Left lung (tissue), 14 donors: ENCODE measurements around the gene CDK12. TPM values are rescaled to one million over a fixed set of nuclear protein-coding genes. Genes with fewer than 3 reads are reported as not detected.
"Not testable (repeated sequence)": the region's sequence is repeated elsewhere in the genome, so short reads cannot be mapped to it uniquely, and the experiment has no call there.

Source experiments
- ATAC-seq: fragments of 200-7000 bp; cut with Tn5 transposase; one replicate; pipeline ENCODE4 v1.9.1; 2020; ENCODE audit warnings: moderate library complexity
- DNase-seq, 4 donors: peaks; one replicate each; pipeline ENCODE4 v3.0.0-alpha.2; 2013 to 2020
- H3K27ac ChIP-seq, 2 donors: fragments of 200-600 bp; sonication (generic) in 1 of 2; one replicate each; pipeline versions ENCODE4 v1.5.0 to v1.8.0; 2020 to 2021
- H3K27me3 ChIP-seq, 2 donors: fragments of 200-600 bp; sonication (generic) in 1 of 2; one replicate each; pipeline versions ENCODE4 v1.5.0 to v1.8.0; 2020 to 2021
- H3K36me3 ChIP-seq, 2 donors: fragments of 200-600 bp; sonication (generic) in 1 of 2; one replicate each; pipeline versions ENCODE4 v1.5.0 to v1.8.0; 2020 to 2021
- H3K4me1 ChIP-seq, 2 donors: fragments of 200-600 bp; one replicate each; pipeline ENCODE4 v1.8.0; 2021
- H3K4me3 ChIP-seq, 2 donors: fragments of 200-600 bp; sonication (generic) in 1 of 2; one replicate each; pipeline versions ENCODE4 v1.5.0 to v1.8.0; 2020 to 2021; ENCODE audit warnings: mild to moderate bottlenecking in 1 of 2
- H3K9me3 ChIP-seq, 2 donors: fragments of 200-600 bp; sonication (generic) in 1 of 2; one replicate each; pipeline versions ENCODE4 v1.5.0 to v1.8.0; 2020 to 2021
- intact Hi-C, 2 donors: fragments of 100-400 bp; cut with DNase I; formaldehyde crosslinking; loops; one replicate each; pipeline versions ENCODE4 v1.11.2 to v1.14.2; 2022
- long read RNA-seq, 12 donors: library from polyadenylated mRNA in 2 of 12; unstranded in 2 of 12; transcript quantifications; one replicate each; pipeline ENCODE4 v2.0.0 and lab custom pipeline, GENCODE V29; 2019 to 2026
- polyA plus RNA-seq, 6 donors: library from polyadenylated mRNA; unstranded; fragments of 120-200 nt; gene quantifications; one replicate each; pipeline ENCODE4 v1.2.1, GENCODE V29; 2013; ENCODE audit not compliant: insufficient read length in 6 of 6
- total RNA-seq, 2 donors: library from RNA; stranded (reverse); fragmentation: NEBNext Ultra II Directional; extraction: Animal tissue kit (Norgen Biotek cat#: 25700); gene quantifications; one replicate each; pipeline ENCODE4 v1.2.1, GENCODE V29; 2021
- TF ChIP-seq, protein P1 (sequence below), 2 donors: fragments of 200-600 bp; sonication (generic) in 1 of 2; IDR thresholded peaks; one replicate each; pipeline versions ENCODE4 v1.5.0 to v1.8.0; 2021; ENCODE audit warnings: antibody characterized with exemption in 2 of 2
- donor health status: DM: no; HTN: yes; CAD: no.
- donor health status: DM: no; HTN: no; CAD: no.

CDK12 gene
- total RNA-seq, result 10 to 100 TPM; 43.9 to 53.9 TPM
- 10 to 100 TPM; 65.7 to 77.3 (median 70.7) TPM for polyA plus RNA-seq
- long read RNA-seq, donor 1, full-length matches to known transcripts, result 11 of 53 reads
- long read RNA-seq, donor 1, partial matches to known transcripts, result 42 of 53 reads
- long read RNA-seq, donor 1, other reads (novel, unspliced or antisense), result 0 of 53 reads
- long read RNA-seq, donor 2, full-length matches to known transcripts, result 14 of 48 reads
- long read RNA-seq, donor 2, partial matches to known transcripts, result 34 of 48 reads
- long read RNA-seq, donor 2, other reads (novel, unspliced or antisense), result 0 of 48 reads
- long read RNA-seq, donor 3, full-length matches to known transcripts, result 5 of 10 reads
- long read RNA-seq, donor 3, partial matches to known transcripts, result 5 of 10 reads
- long read RNA-seq, donor 3, other reads (novel, unspliced or antisense), result 0 of 10 reads
- long read RNA-seq, donor 4, partial matches to known transcripts, result 0 of 8 reads
- long read RNA-seq, donor 4, other reads (novel, unspliced or antisense), result 8 of 8 reads
- long read RNA-seq, donor 5, full-length matches to known transcripts, result 11 of 28 reads
- long read RNA-seq, donor 5, partial matches to known transcripts, result 17 of 28 reads
- long read RNA-seq, donor 5, other reads (novel, unspliced or antisense), result 0 of 28 reads
- long read RNA-seq, donor 6, partial matches to known transcripts, result 0 of 2 reads
- long read RNA-seq, donor 6, other reads (novel, unspliced or antisense), result 0 of 2 reads
- long read RNA-seq, donor 7, partial matches to known transcripts, result 0 of 4 reads
- long read RNA-seq, donor 7, other reads (novel, unspliced or antisense), result 0 of 4 reads
- long read RNA-seq, donor 8, transcript CDK12-208 (1 exons, 1,963 nt), result major isoform, 8 of 8 reads
- long read RNA-seq, donor 8, partial matches to known transcripts, result 0 of 8 reads
- long read RNA-seq, donor 8, other reads (novel, unspliced or antisense), result 0 of 8 reads
- long read RNA-seq, donor 9, partial matches to known transcripts, result 0 of 1 reads
- long read RNA-seq, donor 9, other reads (novel, unspliced or antisense), result 0 of 1 reads
- long read RNA-seq, donor 10, result 0 reads
- long read RNA-seq, donor 11, result 0 reads
- long read RNA-seq, donor 12, transcript CDK12-208 (1 exons, 1,963 nt), result major isoform, 6 of 11 reads
- long read RNA-seq, donor 12, partial matches to known transcripts, result 5 of 11 reads
- long read RNA-seq, donor 12, other reads (novel, unspliced or antisense), result 0 of 11 reads

GRCh38 chr17:39461113-39461925, at the start of gene CDK12:
TSS of gene CDK12 (plus strand) at chr17:39461486. CDS start at chr17:39462072, 586 bp downstream.
- ATAC-seq, result peak; percentile 90
- intact Hi-C loops, result no loop called here
- H3K9me3 ChIP-seq, result no peaks in the 10 kb centered on the region
- peak; percentile 92 to 99 (median 98) for DNase-seq
- H3K4me3 ChIP-seq, result peak within 1 kb of the TSS; percentile 94 to 97
- no peaks in the 10 kb centered on the region for H3K36me3 ChIP-seq
- TF ChIP-seq, protein P1, sequence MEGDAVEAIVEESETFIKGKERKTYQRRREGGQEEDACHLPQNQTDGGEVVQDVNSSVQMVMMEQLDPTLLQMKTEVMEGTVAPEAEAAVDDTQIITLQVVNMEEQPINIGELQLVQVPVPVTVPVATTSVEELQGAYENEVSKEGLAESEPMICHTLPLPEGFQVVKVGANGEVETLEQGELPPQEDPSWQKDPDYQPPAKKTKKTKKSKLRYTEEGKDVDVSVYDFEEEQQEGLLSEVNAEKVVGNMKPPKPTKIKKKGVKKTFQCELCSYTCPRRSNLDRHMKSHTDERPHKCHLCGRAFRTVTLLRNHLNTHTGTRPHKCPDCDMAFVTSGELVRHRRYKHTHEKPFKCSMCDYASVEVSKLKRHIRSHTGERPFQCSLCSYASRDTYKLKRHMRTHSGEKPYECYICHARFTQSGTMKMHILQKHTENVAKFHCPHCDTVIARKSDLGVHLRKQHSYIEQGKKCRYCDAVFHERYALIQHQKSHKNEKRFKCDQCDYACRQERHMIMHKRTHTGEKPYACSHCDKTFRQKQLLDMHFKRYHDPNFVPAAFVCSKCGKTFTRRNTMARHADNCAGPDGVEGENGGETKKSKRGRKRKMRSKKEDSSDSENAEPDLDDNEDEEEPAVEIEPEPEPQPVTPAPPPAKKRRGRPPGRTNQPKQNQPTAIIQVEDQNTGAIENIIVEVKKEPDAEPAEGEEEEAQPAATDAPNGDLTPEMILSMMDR (IDR thresholded peaks at IDR 0.05), result peak in 1 of 2 donors; percentile 49
- no peaks in the 10 kb centered on the region for H3K27me3 ChIP-seq
- H3K4me1 ChIP-seq, result peaks cover 16 to 32% of the 10 kb centered on the region in 2 donors
- H3K27ac ChIP-seq, result peak within 1 kb of the TSS; percentile 99

GRCh38 chr17:39416141-39416540, 45.1 kb upstream of the CDK12 start:
- intact Hi-C loops, result no loop called here
- ATAC-seq (no peak), DNase-seq (no peak)
- Histone ChIP-seq H3K4me3 (no peak overlapping the region), H3K4me1 (no peaks in the 10 kb centered on the region), H3K9me3 (no peaks in the 10 kb centered on the region), H3K27me3 (no peaks in the 10 kb centered on the region), H3K27ac (no peak overlapping the region), H3K36me3 (peaks cover 0 to 100% of the 10 kb centered on the region in 2 donors)
- TF ChIP-seq, protein P1 (IDR thresholded peaks at IDR 0.05), result no peak

- no peak for DNase-seq
- Histone ChIP-seq H3K9me3 (no peaks in the 10 kb centered on the region), H3K27ac (no peak overlapping the region), H3K4me1 (no peaks in the 10 kb centered on the region), H3K4me3 (no peak overlapping the region), H3K27me3 (no peaks in the 10 kb centered on the region), H3K36me3 (peaks cover 0 to 100% of the 10 kb centered on the region in 2 donors)
- intact Hi-C loops, result no loop called here
- no peak for ATAC-seq
- TF ChIP-seq, protein P1 (IDR thresholded peaks at IDR 0.05), result no peak
Observed at GRCh38 chr17:39429600-39429999, 31.7 kb upstream of the CDK12 start.

GRCh38 chr17:39439868-39440267, 21.4 kb upstream of the CDK12 start:
- H3K4me3 ChIP-seq, H3K27ac ChIP-seq, ATAC-seq, H3K27me3 ChIP-seq, H3K9me3 ChIP-seq, intact Hi-C loops, H3K4me1 ChIP-seq, DNase-seq: not testable (repeated sequence)
- H3K36me3 ChIP-seq, result peaks cover 0 to 100% of the 10 kb centered on the region in 2 donors

DNA sequence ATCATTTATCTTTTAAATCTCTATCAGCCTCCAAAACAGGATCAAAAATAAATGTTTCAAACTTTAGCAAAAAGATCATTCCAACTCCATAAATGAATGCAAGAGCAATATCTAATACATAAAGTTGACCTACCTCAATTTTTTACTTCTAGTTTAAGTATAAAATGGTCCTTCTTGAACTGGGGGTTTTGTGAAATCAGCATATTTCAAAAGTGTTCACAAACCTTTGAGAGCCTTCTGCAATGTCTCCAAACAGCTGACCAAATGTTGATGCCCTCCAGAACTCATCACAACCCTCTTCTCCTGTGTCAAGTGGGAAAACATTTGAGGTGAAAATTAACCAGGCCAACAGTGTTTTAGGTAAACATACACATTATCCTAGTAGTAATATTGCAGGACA, 18.0 kb upstream of the CDK12 start:
- no peak for DNase-seq
- Histone ChIP-seq H3K27ac (no peak overlapping the region), H3K27me3 (no peaks in the 10 kb centered on the region), H3K4me3 (no peak overlapping the region), H3K9me3 (no peaks in the 10 kb centered on the region), H3K4me1 (peaks cover 0 to 1% of the 10 kb centered on the region in 2 donors), H3K36me3 (peaks cover 0 to 100% of the 10 kb centered on the region in 2 donors)
- TF ChIP-seq, protein P1 (IDR thresholded peaks at IDR 0.05), result no peak
- intact Hi-C loops, result no loop called here
- ATAC-seq, result no peak
